IMR-90 (cell line): ENCODE results near the gene SEPTIN2.
"Not testable (repeated sequence)": the region's sequence is repeated elsewhere in the genome, so short reads cannot be mapped to it uniquely, and the experiment has no call there.

Experiments
- CEBPB ChIP-seq: IDR thresholded peaks from 2 replicates; pipeline ENCODE4 v1.6.1; 2012; ENCODE audit warnings: low read depth, low read length, improper control_type of control experiment
- CHD1 ChIP-seq: IDR thresholded peaks from 2 replicates; pipeline ENCODE4 v1.6.1; 2012; ENCODE audit warnings: low read depth, low read length, improper control_type of control experiment
- TF ChIP-seq, protein P1 (sequence below): conservative IDR thresholded peaks from 2 replicates; pipeline ENCODE4 v1.5.1; 2012; ENCODE audit warnings: mild to moderate bottlenecking, low read depth, low read length, improper control_type of control experiment

GRCh38 chr2:241396809-241397208, 81.1 kb downstream of the SEPTIN2 start:
- TF ChIP-seq CEBPB, CHD1: not testable (repeated sequence)
- TF ChIP-seq, protein P1, sequence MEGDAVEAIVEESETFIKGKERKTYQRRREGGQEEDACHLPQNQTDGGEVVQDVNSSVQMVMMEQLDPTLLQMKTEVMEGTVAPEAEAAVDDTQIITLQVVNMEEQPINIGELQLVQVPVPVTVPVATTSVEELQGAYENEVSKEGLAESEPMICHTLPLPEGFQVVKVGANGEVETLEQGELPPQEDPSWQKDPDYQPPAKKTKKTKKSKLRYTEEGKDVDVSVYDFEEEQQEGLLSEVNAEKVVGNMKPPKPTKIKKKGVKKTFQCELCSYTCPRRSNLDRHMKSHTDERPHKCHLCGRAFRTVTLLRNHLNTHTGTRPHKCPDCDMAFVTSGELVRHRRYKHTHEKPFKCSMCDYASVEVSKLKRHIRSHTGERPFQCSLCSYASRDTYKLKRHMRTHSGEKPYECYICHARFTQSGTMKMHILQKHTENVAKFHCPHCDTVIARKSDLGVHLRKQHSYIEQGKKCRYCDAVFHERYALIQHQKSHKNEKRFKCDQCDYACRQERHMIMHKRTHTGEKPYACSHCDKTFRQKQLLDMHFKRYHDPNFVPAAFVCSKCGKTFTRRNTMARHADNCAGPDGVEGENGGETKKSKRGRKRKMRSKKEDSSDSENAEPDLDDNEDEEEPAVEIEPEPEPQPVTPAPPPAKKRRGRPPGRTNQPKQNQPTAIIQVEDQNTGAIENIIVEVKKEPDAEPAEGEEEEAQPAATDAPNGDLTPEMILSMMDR = not testable (repeated sequence)
